ENCODE measurements around the gene PHF20. TPM values are rescaled to one million over a fixed set of nuclear protein-coding genes. Genes with fewer than 3 reads are reported as not detected.
"Not testable (repeated sequence)": the region's sequence is repeated elsewhere in the genome, so short reads cannot be mapped to it uniquely, and the experiment has no call there.

Gene PHF20
- total RNA-seq, 4 donors from 2014 or later, result 13.6 to 33.2 (median 16.6) TPM

GRCh38 chr20:35741892-35742740, 29.7 kb upstream of the PHF20 start, which contains the start of gene RBM39:
Gene RBM39 (minus strand): TSS chr20:35742260. CDS start chr20:35740874, 1,386 bp downstream.
- H3K4me3 ChIP-seq, result peak within 1 kb of the TSS; percentile 75 to 99 (median 87)
- peak in 5 of 6 experiments; percentile 42 to 59 (median 47) for TF ChIP-seq CTCF (IDR thresholded peaks at IDR 0.05)
- TF ChIP-seq POLR2A (IDR thresholded peaks at IDR 0.05), result peak in 3 of 4 donors; percentile 95 to 96 (median 96)
- 0% methylated on average over 25 of the region's 66 CpGs for WGBS, 2 donors
- peaks cover 10 to 67% (median 42%) of the 10 kb centered on the region in 3 donors for H3K4me1 ChIP-seq
- intact Hi-C loops (cut with DNase I), result no loop called here
- H3K9me3 ChIP-seq, result no peaks in the 10 kb centered on the region
- DNase-seq, result peak; percentile 99
- H3K36me3 ChIP-seq, result peaks cover 3 to 38% (median 17%) of the 10 kb centered on the region in 3 donors
- peak within 1 kb of the TSS; percentile 98 to 100 (median 99) for H3K27ac ChIP-seq
- no peaks in the 10 kb centered on the region for H3K27me3 ChIP-seq

- Histone ChIP-seq H3K4me1 (peaks cover 10 to 63% (median 37%) of the 10 kb centered on the region in 3 donors), H3K27me3 (no peaks in the 10 kb centered on the region), H3K27ac (peak overlapping the region; percentile 96 to 100 (median 97)), H3K36me3 (peaks cover 0 to 30% (median 9%) of the 10 kb centered on the region in 3 donors), H3K4me3 (peak overlapping the region; percentile 40 to 99 (median 78)), H3K9me3 (no peaks in the 10 kb centered on the region)
- 2% methylated on average over 8 of the region's 8 CpGs for WGBS, 2 donors
- no peak for DNase-seq
- intact Hi-C loops (cut with DNase I), result no loop called here
- TF ChIP-seq CTCF (IDR thresholded peaks at IDR 0.05) (no peak), POLR2A (IDR thresholded peaks at IDR 0.05) (peak in 1 of 4 donors; percentile 50)
Observed at GRCh38 chr20:35742741-35743523, 28.9 kb upstream of the PHF20 start.

- TF ChIP-seq POLR2A (IDR thresholded peaks at IDR 0.05) (no peak), CTCF (IDR thresholded peaks at IDR 0.05) (no peak)
- H3K36me3 ChIP-seq, result peaks cover 0 to 21% (median under 1%) of the 10 kb centered on the region in 3 donors
- H3K4me1 ChIP-seq, result peaks cover 10 to 53% (median 28%) of the 10 kb centered on the region in 3 donors
- no peaks in the 10 kb centered on the region for H3K27me3 ChIP-seq
- peak overlapping the region; percentile 96 to 100 (median 97) for H3K27ac ChIP-seq
- intact Hi-C loops (cut with DNase I), result no loop called here
- DNase-seq, result no peak
- H3K9me3 ChIP-seq, result no peaks in the 10 kb centered on the region
- 51 to 63% methylated on average over 13 to 15 of the region's 15 CpGs for WGBS, 2 donors
- H3K4me3 ChIP-seq, result peak overlapping the region in 3 of 4 donors; percentile 2 to 99 (median 80)
Observed at GRCh38 chr20:35743693-35744491, 27.9 kb upstream of the PHF20 start.

DNA sequence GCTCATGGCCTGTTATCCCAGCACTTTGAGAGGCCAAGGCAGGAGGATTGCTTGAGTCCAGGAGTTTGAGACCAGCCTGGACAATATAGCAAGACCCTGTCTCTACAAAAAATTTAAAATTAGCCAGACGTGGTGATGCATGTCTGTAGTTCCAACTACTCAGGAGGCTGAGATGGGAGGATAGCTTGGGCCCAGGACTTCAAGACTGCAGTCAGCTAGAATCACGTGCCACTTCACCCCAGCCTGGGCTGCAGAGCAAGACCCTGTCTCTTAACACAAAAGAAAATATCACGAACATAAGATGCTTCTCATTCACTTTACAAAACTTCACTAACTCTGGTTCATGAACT, 27.3 kb upstream of the PHF20 start:
- H3K27me3 ChIP-seq; DNase-seq; intact Hi-C loops (cut with DNase I); H3K9me3 ChIP-seq: not testable (repeated sequence)
- Histone ChIP-seq H3K4me3 (peak overlapping the region in 1 of 4 donors; percentile 80), H3K4me1 (peaks cover 10 to 48% (median 22%) of the 10 kb centered on the region in 3 donors), H3K36me3 (peaks cover 0 to 15% (median 0%) of the 10 kb centered on the region in 3 donors), H3K27ac (peak overlapping the region; percentile 64 to 100 (median 97))
- WGBS, 2 donors, result 94 to 98% methylated on average over 3 of the region's 3 CpGs

DNA sequence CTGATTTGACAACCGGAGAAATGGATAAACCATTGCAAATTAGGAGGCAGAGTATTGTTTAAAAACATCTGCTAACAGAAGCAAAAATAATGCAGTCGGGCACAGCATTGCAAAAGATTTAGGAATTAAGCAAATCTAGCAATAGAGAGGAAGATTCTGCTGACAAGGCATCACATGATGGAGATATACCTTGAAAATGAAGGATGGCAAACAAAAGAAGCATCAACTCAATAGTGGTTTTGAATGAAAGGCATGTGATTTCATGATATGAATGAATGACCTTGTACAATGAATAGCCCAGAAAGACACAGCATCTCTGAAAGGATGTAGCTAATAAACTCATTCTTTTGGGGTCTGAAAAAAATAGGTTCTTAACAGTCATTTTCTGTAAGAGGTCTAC, 21.2 kb upstream of the PHF20 start:
- H3K4me1 ChIP-seq, result peaks cover 0 to 18% (median 7%) of the 10 kb centered on the region in 3 donors
- no peak for DNase-seq
- no peaks in the 10 kb centered on the region for H3K36me3 ChIP-seq
- no peaks in the 10 kb centered on the region for H3K27me3 ChIP-seq
- intact Hi-C loops (cut with DNase I), result no loop called here
- 40 to 64% methylated on average over 2 of the region's 2 CpGs for WGBS, 2 donors
- no peak overlapping the region for H3K4me3 ChIP-seq
- peak overlapping the region in 1 of 4 donors; percentile 6 for H3K27ac ChIP-seq
- TF ChIP-seq CTCF (IDR thresholded peaks at IDR 0.05), result no peak
- TF ChIP-seq POLR2A (IDR thresholded peaks at IDR 0.05), result no peak
- no peaks in the 10 kb centered on the region for H3K9me3 ChIP-seq

Data from esophagus squamous epithelium (tissue), 5 donors.